SH-SY5Y (cell line): ENCODE measurements around the gene SPATA33.

Source experiments
- GATA2 ChIP-seq: IDR thresholded peaks from 2 replicates; pipeline ENCODE4 v1.6.1; 2011; ENCODE audit warnings: mild to moderate bottlenecking, low read depth, low read length
- GATA3 ChIP-seq: IDR thresholded peaks from 2 replicates; pipeline ENCODE4 v1.6.1; 2011; ENCODE audit warnings: low read depth, mild to moderate bottlenecking, low read length, moderate library complexity

DNA sequence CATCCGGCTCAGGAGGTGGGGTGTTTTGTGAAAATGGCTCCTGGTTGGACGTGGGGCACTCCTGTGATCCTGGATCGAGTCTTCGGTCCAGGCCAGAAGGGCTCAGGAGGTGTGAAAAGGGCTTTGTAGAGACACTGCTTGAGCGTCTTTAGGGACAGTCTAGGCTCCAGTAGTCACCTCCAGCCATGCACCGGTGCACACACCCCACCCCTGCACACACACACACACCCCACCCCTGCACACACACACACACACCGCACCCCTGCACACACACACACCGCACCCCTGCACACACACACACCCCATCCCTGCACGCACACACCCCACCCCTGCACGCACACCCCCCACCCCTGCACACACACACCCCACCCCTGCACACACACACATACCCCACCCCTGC is 19.2 kb upstream of the SPATA33 start:
- no peak for TF ChIP-seq GATA2
- no peak for TF ChIP-seq GATA3
